ENCODE results near the gene SPHK2. TPM values are rescaled to one million over a fixed set of nuclear protein-coding genes. Genes with fewer than 3 reads are reported as not detected.

The SPHK2 gene
- polyA plus RNA-seq, 1 of the 3 experiments (the other 2 are of a cell fraction), result 14.8 TPM

DNA sequence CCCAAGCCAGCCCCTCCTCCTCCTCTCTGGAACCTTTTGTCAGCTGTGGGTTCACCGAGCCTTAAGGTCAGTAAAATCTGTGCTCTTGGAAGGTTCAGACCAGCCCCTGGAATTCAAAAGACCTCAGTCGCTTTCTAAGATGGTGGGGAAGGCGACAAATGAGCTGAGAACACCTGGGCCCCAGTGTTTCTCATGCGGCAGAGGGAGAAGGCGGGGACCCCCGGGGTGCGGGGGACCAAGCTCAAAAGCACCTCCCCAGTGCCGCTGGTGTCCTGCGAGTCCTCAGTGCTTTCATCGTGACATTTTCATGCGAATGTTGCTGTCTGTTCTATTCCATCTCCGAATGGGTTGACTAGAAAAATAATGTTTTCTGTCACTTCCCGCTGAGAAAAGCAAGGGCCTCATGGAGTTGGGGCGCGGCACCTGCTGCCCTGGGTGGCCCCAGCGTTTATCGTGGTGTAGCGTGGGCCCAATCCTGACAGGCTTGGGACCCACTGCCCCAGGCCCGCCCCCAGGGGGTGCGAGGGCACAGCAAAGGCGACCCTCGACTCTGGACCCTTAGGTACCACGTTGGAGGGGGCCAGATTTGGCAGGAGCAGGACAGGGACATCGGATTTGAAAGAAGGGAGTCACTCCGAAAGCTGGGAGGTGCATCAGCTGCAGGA is 54.3 kb downstream of the SPHK2 start:
- WGBS (ENCODE audit: low lambda C conversion rate), result 87% methylated on average over 21 of the region's 25 CpGs
- no peaks in the 10 kb centered on the region for H3K79me2 ChIP-seq (ENCODE audit: insufficient read depth)
- TF ChIP-seq, protein P1, sequence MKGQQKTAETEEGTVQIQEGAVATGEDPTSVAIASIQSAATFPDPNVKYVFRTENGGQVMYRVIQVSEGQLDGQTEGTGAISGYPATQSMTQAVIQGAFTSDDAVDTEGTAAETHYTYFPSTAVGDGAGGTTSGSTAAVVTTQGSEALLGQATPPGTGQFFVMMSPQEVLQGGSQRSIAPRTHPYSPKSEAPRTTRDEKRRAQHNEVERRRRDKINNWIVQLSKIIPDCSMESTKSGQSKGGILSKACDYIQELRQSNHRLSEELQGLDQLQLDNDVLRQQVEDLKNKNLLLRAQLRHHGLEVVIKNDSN (IDR thresholded peaks at IDR 0.05; ENCODE audit: borderline replicate concordance, low read depth), result no peak
- TF ChIP-seq, protein P2, sequence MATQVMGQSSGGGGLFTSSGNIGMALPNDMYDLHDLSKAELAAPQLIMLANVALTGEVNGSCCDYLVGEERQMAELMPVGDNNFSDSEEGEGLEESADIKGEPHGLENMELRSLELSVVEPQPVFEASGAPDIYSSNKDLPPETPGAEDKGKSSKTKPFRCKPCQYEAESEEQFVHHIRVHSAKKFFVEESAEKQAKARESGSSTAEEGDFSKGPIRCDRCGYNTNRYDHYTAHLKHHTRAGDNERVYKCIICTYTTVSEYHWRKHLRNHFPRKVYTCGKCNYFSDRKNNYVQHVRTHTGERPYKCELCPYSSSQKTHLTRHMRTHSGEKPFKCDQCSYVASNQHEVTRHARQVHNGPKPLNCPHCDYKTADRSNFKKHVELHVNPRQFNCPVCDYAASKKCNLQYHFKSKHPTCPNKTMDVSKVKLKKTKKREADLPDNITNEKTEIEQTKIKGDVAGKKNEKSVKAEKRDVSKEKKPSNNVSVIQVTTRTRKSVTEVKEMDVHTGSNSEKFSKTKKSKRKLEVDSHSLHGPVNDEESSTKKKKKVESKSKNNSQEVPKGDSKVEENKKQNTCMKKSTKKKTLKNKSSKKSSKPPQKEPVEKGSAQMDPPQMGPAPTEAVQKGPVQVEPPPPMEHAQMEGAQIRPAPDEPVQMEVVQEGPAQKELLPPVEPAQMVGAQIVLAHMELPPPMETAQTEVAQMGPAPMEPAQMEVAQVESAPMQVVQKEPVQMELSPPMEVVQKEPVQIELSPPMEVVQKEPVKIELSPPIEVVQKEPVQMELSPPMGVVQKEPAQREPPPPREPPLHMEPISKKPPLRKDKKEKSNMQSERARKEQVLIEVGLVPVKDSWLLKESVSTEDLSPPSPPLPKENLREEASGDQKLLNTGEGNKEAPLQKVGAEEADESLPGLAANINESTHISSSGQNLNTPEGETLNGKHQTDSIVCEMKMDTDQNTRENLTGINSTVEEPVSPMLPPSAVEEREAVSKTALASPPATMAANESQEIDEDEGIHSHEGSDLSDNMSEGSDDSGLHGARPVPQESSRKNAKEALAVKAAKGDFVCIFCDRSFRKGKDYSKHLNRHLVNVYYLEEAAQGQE (IDR thresholded peaks at IDR 0.05; ENCODE audit: low read depth, low read length), result no peak
- TF ChIP-seq YY1 (IDR thresholded peaks at IDR 0.05; ENCODE audit: low read depth), result no peak
- TF ChIP-seq RCOR1 (IDR thresholded peaks at IDR 0.05; ENCODE audit: low read length), result no peak
- TF ChIP-seq NFIC (IDR thresholded peaks at IDR 0.05; ENCODE audit: borderline replicate concordance), result no peak
- no peak for TF ChIP-seq CTCF (IDR thresholded peaks at IDR 0.05)
- no peak for TF ChIP-seq FOXM1 (IDR thresholded peaks at IDR 0.05; ENCODE audit: low read depth)
- TF ChIP-seq EP300 (IDR thresholded peaks at IDR 0.05; ENCODE audit: borderline replicate concordance in 1 of 2, low read depth in 1 of 2, low read length in 1 of 2), result no peak
- no peak for TF ChIP-seq EZH2phosphoT487 (IDR thresholded peaks at IDR 0.05; ENCODE audit: borderline replicate concordance, low read depth)
- TF ChIP-seq MXI1 (IDR thresholded peaks at IDR 0.05; ENCODE audit: low read depth, low read length), result no peak
- TF ChIP-seq NRF1 (IDR thresholded peaks at IDR 0.05; ENCODE audit: low read depth, low read length), result no peak
- TF ChIP-seq GATA2 (CRISPR knock-in tag; IDR thresholded peaks at IDR 0.05), result no peak
- TF ChIP-seq SMC3 (IDR thresholded peaks at IDR 0.05; ENCODE audit: low read depth, low read length), result no peak
- TF ChIP-seq TAF1 (IDR thresholded peaks at IDR 0.05; ENCODE audit: borderline replicate concordance, low read depth, low read length), result no peak
- TF ChIP-seq TCF12 (IDR thresholded peaks at IDR 0.05), result no peak
- TF ChIP-seq, protein P3, sequence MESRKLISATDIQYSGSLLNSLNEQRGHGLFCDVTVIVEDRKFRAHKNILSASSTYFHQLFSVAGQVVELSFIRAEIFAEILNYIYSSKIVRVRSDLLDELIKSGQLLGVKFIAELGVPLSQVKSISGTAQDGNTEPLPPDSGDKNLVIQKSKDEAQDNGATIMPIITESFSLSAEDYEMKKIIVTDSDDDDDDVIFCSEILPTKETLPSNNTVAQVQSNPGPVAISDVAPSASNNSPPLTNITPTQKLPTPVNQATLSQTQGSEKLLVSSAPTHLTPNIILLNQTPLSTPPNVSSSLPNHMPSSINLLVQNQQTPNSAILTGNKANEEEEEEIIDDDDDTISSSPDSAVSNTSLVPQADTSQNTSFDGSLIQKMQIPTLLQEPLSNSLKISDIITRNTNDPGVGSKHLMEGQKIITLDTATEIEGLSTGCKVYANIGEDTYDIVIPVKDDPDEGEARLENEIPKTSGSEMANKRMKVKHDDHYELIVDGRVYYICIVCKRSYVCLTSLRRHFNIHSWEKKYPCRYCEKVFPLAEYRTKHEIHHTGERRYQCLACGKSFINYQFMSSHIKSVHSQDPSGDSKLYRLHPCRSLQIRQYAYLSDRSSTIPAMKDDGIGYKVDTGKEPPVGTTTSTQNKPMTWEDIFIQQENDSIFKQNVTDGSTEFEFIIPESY (IDR thresholded peaks at IDR 0.05; ENCODE audit: borderline replicate concordance, low read depth), result no peak
- no peak for TF ChIP-seq RAD21 (IDR thresholded peaks at IDR 0.05; ENCODE audit: low read length)
- TF ChIP-seq FOSL2 (IDR thresholded peaks at IDR 0.05; ENCODE audit: borderline replicate concordance, low read depth), result no peak
- no peak for TF ChIP-seq FOXJ3 (CRISPR knock-in tag; IDR thresholded peaks at IDR 0.05)
- TF ChIP-seq RFX5 (IDR thresholded peaks at IDR 0.05; ENCODE audit: low read length), result no peak
- H3K4me2 ChIP-seq, result no peak overlapping the region
- no peak overlapping the region for H3K9ac ChIP-seq
- H3K4me1 ChIP-seq (ENCODE audit: control insufficient read depth in 1 of 2, insufficient read depth in 2 of 2, low read depth in 1 of 2, low read length in 1 of 2), result peaks cover 0 to 8% of the 10 kb centered on the region in 2 experiments; a peak in 1 of 4 replicates
- H3K9me2 ChIP-seq, result no peaks in the 10 kb centered on the region
- no peak overlapping the region for H3K27ac ChIP-seq (ENCODE audit: low read depth in 2 of 2, low read length in 1 of 2)
- DNase-seq, result no peak
- H3K4me3 ChIP-seq (ENCODE audit: low read depth in 2 of 2, low read length in 1 of 2), result no peak overlapping the region
- H3K36me3 ChIP-seq (replicated peaks in 1 of 2; ENCODE audit: control insufficient read depth in 1 of 2, insufficient read depth in 2 of 2, low read length in 1 of 2), result no peaks in the 10 kb centered on the region
- H2AFZ ChIP-seq (ENCODE audit: low read depth), result no peak overlapping the region
- CTCF ChIA-PET, result interaction anchor here (0.7 to 3.7 kb wide), 9 partner anchors 17 to 826 kb away, joined by 3 to 35 read pairs (median 13); partner anchors contain the start of genes BAX, CA11 and FUT2
- no peaks in the 10 kb centered on the region for H3F3A ChIP-seq (replicated peaks; ENCODE audit: insufficient read depth)
- no peaks in the 10 kb centered on the region for H4K20me1 ChIP-seq (ENCODE audit: insufficient read depth)
- POLR2A ChIA-PET, result no interaction called here
- no peaks in the 10 kb centered on the region for H3K27me3 ChIP-seq (ENCODE audit: insufficient read depth)
- H3K9me3 ChIP-seq, result no peaks in the 10 kb centered on the region

Data from SK-N-SH (cell line).